ENCODE data around the gene SLC1A2. TPM values are rescaled to one million over a fixed set of nuclear protein-coding genes. Genes with fewer than 3 reads are reported as not detected.

Gene SLC1A2
- total RNA-seq, 1 experiment from 2014 or later = 0.25 TPM

- H3K4me1 ChIP-seq (ENCODE audit: control insufficient read depth in 1 of 2, insufficient read depth in 2 of 2, low read length in 2 of 2) = peaks cover 12 to 22% of the 10 kb centered on the region in 2 experiments
- no peak overlapping the region for H2AFZ ChIP-seq (ENCODE audit: low read depth, low read length, poor library complexity, severe bottlenecking)
- CTCF ChIA-PET = interaction anchor here (1.3 kb wide), 1 partner anchor 439 kb away, joined by 3 read pairs; no protein-coding TSS in a partner anchor
- peak overlapping the region; percentile 61 for H3K4me2 ChIP-seq (ENCODE audit: low read length)
- no peaks in the 10 kb centered on the region for H3K9me3 ChIP-seq (ENCODE audit: control insufficient read depth in 1 of 2, insufficient read depth in 1 of 2, low read depth in 1 of 2, low read length in 2 of 2)
- peak overlapping the region; percentile 53 for H3K27ac ChIP-seq (ENCODE audit: low read depth, low read length)
- DNase-seq (ENCODE audit: low read depth, low spot score) = peak; percentile 29
- no peaks in the 10 kb centered on the region for H3K27me3 ChIP-seq (ENCODE audit: insufficient read depth, low read length)
- H3K9me2 ChIP-seq (ENCODE audit: insufficient read depth) = no peaks in the 10 kb centered on the region
- no peak overlapping the region for H3K9ac ChIP-seq (ENCODE audit: low read length)
- intact Hi-C loops (cut with micrococcal nuclease) = no loop called here
- peak; percentile 71 for TF ChIP-seq SP1 (IDR thresholded peaks at IDR 0.05; ENCODE audit: low read depth)
- TF ChIP-seq REST (IDR thresholded peaks at IDR 0.05; ENCODE audit: low read depth) = no peak
- TF ChIP-seq YY1 (IDR thresholded peaks at IDR 0.05; ENCODE audit: extremely low read depth, insufficient replicate concordance, low read depth, low read length) = no peak
- peak; percentile 74 for TF ChIP-seq CEBPB (IDR thresholded peaks at IDR 0.05; ENCODE audit: low read depth)
- no peak for TF ChIP-seq SRF (IDR thresholded peaks at IDR 0.05; ENCODE audit: low read depth)
- TF ChIP-seq FOSL1 (IDR thresholded peaks at IDR 0.05; ENCODE audit: low read depth) = 0 out of 2 replicates have a peak, but pooled peaks have one; percentile 34
- no peak for TF ChIP-seq ZNF274 (IDR thresholded peaks at IDR 0.05; ENCODE audit: low read depth, low read length)
- TF ChIP-seq JUND (IDR thresholded peaks at IDR 0.05) = 0 out of 2 replicates have a peak, but pooled peaks have one; percentile 39
- no peak for TF ChIP-seq EZH2 (IDR thresholded peaks at IDR 0.05)
- POLR2A ChIA-PET = no interaction called here
- BruUV-seq (replicated peaks) = no TSS peak
- ATAC-seq = peak; percentile 80
- no peaks in the 10 kb centered on the region for H3K79me2 ChIP-seq (ENCODE audit: insufficient read depth, low read length)
- no peaks in the 10 kb centered on the region for H4K20me1 ChIP-seq (ENCODE audit: insufficient read depth)
- no peaks in the 10 kb centered on the region for H3K36me3 ChIP-seq (ENCODE audit: control insufficient read depth in 1 of 2, insufficient read depth in 2 of 2, low read length in 2 of 2)
- H3K4me3 ChIP-seq (replicated peaks in 1 of 2; ENCODE audit: low read depth in 1 of 2, low read length in 2 of 2) = no peak overlapping the region
- RAD21 ChIA-PET (ENCODE audit: low non-redundant PET in 1 of 2, low total read pairs in 2 of 2, uncharacterized antibody in 2 of 2, unreplicated experiment in 2 of 2) = no interaction called here
Observed at GRCh38 chr11:35363854-35364780, 55.2 kb downstream of the SLC1A2 start.

Data from HCT116 (cell line).